B cell (primary cell): ENCODE results near the gene PIK3CD. TPM values are rescaled to one million over a fixed set of nuclear protein-coding genes. Genes with fewer than 3 reads are reported as not detected.
A peak's percentile ranks its signal among the peaks of the same experiment; 100 is the strongest.

ENCODE experiments used
- ATAC-seq: fragments of 200-7000 bp; cut with Tn5 transposase; one replicate; pipeline ENCODE4 v1.10.0; 2021; ENCODE audit warnings: low read depth, mild to moderate bottlenecking, moderate number of reproducible peaks, moderate library complexity
- CTCF ChIA-PET: fragments of 350-600 bp; sonication (Branson Sonifier 250); formaldehyde crosslinking; loops from one replicate; lab custom pipeline; 2021; ENCODE audit warnings: antibody characterized with exemption, inconsistent platforms; lab: Charles Lee
- POLR2A ChIA-PET: fragments of 350-600 bp; sonication (Branson Sonifier 250); formaldehyde crosslinking; loops from one replicate; lab custom pipeline; 2021; ENCODE audit warnings: antibody characterized with exemption; lab: Charles Lee
- DNase-seq: peaks from one replicate; pipeline ENCODE4 v3.0.0; 2013
- H2AFZ ChIP-seq: 2 replicates; pipeline ENCODE4 v1.6.1; 2012; ENCODE audit warnings: mild to moderate bottlenecking, low read depth, low read length; ENCODE audit not compliant: insufficient read depth, poor library complexity, severe bottlenecking
- H3K27ac ChIP-seq, 2 donors: 1 replicate in 1 of 2; 2 replicates in 1 of 2; pipeline ENCODE4 v1.5.1; 2012 to 2013; ENCODE audit warnings: low read length in 2 of 2, mild to moderate bottlenecking in 2 of 2, moderate library complexity in 1 of 2
- H3K27me3 ChIP-seq, 4 experiments: fragments of 200-600 bp in 1 of 4; sonication (generic) in 1 of 4; replicated peaks in 1 of 4; 1 replicate in 2 of 4; 2 replicates in 2 of 4; pipeline versions ENCODE4 v1.6.1 to v1.7.0; 2013 to 2016; ENCODE audit warnings: low read length in 3 of 4, mild to moderate bottlenecking in 2 of 4, mixed read lengths in 1 of 4, moderate library complexity in 1 of 4; ENCODE audit not compliant: insufficient read depth in 4 of 4, control insufficient read depth in 3 of 4; ENCODE audit errors: control extremely low read depth in 1 of 4
- H3K36me3 ChIP-seq, 2 experiments: replicated peaks in 1 of 2; 1 replicate in 1 of 2; 2 replicates in 1 of 2; pipeline versions ENCODE4 v1.6.1 to v1.7.1; 2013; ENCODE audit warnings: low read length in 1 of 2; ENCODE audit not compliant: insufficient read depth in 2 of 2, control insufficient read depth in 1 of 2; ENCODE audit errors: control extremely low read depth in 1 of 2, extremely low read depth in 1 of 2
- H3K4me1 ChIP-seq, 2 donors: fragments of 200-600 bp in 1 of 2; sonication (generic) in 1 of 2; 1 replicate in 1 of 2; 2 replicates in 1 of 2; pipeline versions ENCODE4 v1.5.1 to v1.6.1; 2013 to 2017; ENCODE audit warnings: low read length in 2 of 2; ENCODE audit not compliant: control insufficient read depth in 2 of 2, insufficient read depth in 2 of 2
- H3K4me2 ChIP-seq: replicated peaks from 2 replicates; pipeline ENCODE3; 2012; ENCODE audit warnings: mild to moderate bottlenecking, low read depth, low read length; ENCODE audit not compliant: poor library complexity, severe bottlenecking
- H3K4me3 ChIP-seq, 5 experiments: fragments of 200-600 bp in 1 of 5; sonication (generic) in 1 of 5; 1 replicate in 3 of 5; 2 replicates in 2 of 5; pipeline versions ENCODE4 v1.5.1 to v1.7.0; 2011 to 2016; ENCODE audit warnings: low read length in 4 of 5, mild to moderate bottlenecking in 4 of 5, low read depth in 2 of 5, control low read depth in 1 of 5, moderate library complexity in 1 of 5; ENCODE audit not compliant: insufficient read depth in 1 of 5; ENCODE audit errors: control extremely low read depth in 1 of 5, extremely low read depth in 1 of 5
- H3K79me2 ChIP-seq: fragments of 200-600 bp; sonication (generic); one replicate; pipeline ENCODE4 v1.6.0; 2016; ENCODE audit warnings: low read length; ENCODE audit not compliant: control insufficient read depth, insufficient read depth
- H3K9ac ChIP-seq: fragments of 200-600 bp; sonication (generic); 2 replicates; pipeline ENCODE4 v1.6.1; 2017; ENCODE audit warnings: mild to moderate bottlenecking, low read length, moderate library complexity
- H3K9me3 ChIP-seq, 3 donors: one replicate each; pipeline versions ENCODE4 v1.6.1 to v1.7.1; 2013; ENCODE audit warnings: low read length in 2 of 3; ENCODE audit not compliant: control insufficient read depth in 2 of 3, insufficient read depth in 1 of 3; ENCODE audit errors: control extremely low read depth in 1 of 3
- H4K20me1 ChIP-seq: 2 replicates; pipeline ENCODE4 v1.6.0; 2012; ENCODE audit warnings: mild to moderate bottlenecking, low read length; ENCODE audit not compliant: insufficient read depth, control insufficient read depth, poor library complexity, severe bottlenecking
- H3K27ac Mint-ChIP-seq: one replicate; pipeline ENCODE4 v1.8.0; 2021; ENCODE audit warnings: mixed read lengths
- H3K27me3 Mint-ChIP-seq: one replicate; pipeline ENCODE4 v1.8.0; 2021; ENCODE audit warnings: mixed read lengths
- H3K4me1 Mint-ChIP-seq: one replicate; pipeline ENCODE4 v1.8.0; 2021; ENCODE audit warnings: mixed read lengths
- H3K4me3 Mint-ChIP-seq: one replicate; pipeline ENCODE4 v1.8.0; 2021; ENCODE audit warnings: mixed read lengths
- H3K9me3 Mint-ChIP-seq: one replicate; pipeline ENCODE4 v1.8.0; 2022; ENCODE audit warnings: mixed read lengths; ENCODE audit not compliant: insufficient read depth
- CTCF ChIP-seq: fragments of 200-600 bp; IDR thresholded peaks from one replicate; pipeline ENCODE4 v1.8.0; 2022; ENCODE audit warnings: antibody characterized with exemption, mild to moderate bottlenecking
- EZH2 ChIP-seq: IDR thresholded peaks from 2 replicates; pipeline ENCODE4 v1.6.1; 2012; ENCODE audit warnings: borderline replicate concordance, low read depth, mild to moderate bottlenecking, moderate library complexity, low read length; ENCODE audit not compliant: insufficient read depth, poor library complexity, severe bottlenecking
- WGBS: methylation state at CpG from one replicate; pipeline ENCODE4 v1.1.5; 2013; ENCODE audit warnings: missing lambda C conversion rate; ENCODE audit not compliant: insufficient coverage; 5-methylcytosine and 5-hydroxymethylcytosine counted together
- intact Hi-C: fragments of 100-400 bp; cut with micrococcal nuclease; formaldehyde crosslinking; loops from one replicate; pipeline ENCODE4 v1.10.0; 2022
- polyA plus RNA-seq: library from polyadenylated mRNA; depleted of rRNA; stranded (reverse); fragments of >200 nt; gene quantifications from 2 replicates; pipeline ENCODE4 v1.2.3, GENCODE V29; 2012
- total RNA-seq, 2 donors: library from RNA; stranded (reverse); fragments of 120-200 nt in 1 of 2; gene quantifications; 1 replicate in 1 of 2; 2 replicates in 1 of 2; pipeline versions ENCODE4 v1.2.3 to v1.2.4, GENCODE V29; 2013 to 2022

PIK3CD gene
- total and polyA plus RNA-seq, 2 donors (not counting 1 experiment from before 2014, with no cell fraction given): 144 to 222 TPM

- TF ChIP-seq CTCF (no peak), EZH2 (no peak)
- Histone ChIP-seq H3K79me2 (no peaks in the 10 kb centered on the region), H3K4me3 (no peak overlapping the region), H3K27ac (no peak overlapping the region), H3K4me1 (peaks cover 11 to 21% of the 10 kb centered on the region in 2 donors), H3K27me3 (no peaks in the 10 kb centered on the region), H3K9ac (no peak overlapping the region), H2AFZ (no peak overlapping the region), H3K9me3 (no peaks in the 10 kb centered on the region), H4K20me1 (peaks cover 43% of the 10 kb centered on the region), H3K36me3 (peaks cover 0 to 94% of the 10 kb centered on the region in 2 experiments), H3K4me2 (no peak overlapping the region)
- ChIA-PET POLR2A (no interaction called here), CTCF (interaction anchor here (0.7 to 1.2 kb wide), 4 partner anchors 15 to 115 kb away, joined by 3 to 5 read pairs (median 4); no protein-coding TSS in a partner anchor)
- DNase-seq (no peak), ATAC-seq (no peak)
- Mint-ChIP-seq H3K4me3 (no peak overlapping the region), H3K4me1 (peaks cover 31% of the 10 kb centered on the region), H3K27ac (peak overlapping the region; percentile 69), H3K27me3 (no peaks in the 10 kb centered on the region), H3K9me3 (no peaks in the 10 kb centered on the region)
- intact Hi-C loops: no loop called here
- 96% methylated on average over 17 of the region's 18 CpGs for WGBS
These were observed 80.0 kb downstream of the PIK3CD start for GRCh38 chr1:9731561-9731960.

- ATAC-seq (no peak), DNase-seq (no peak)
- Histone ChIP-seq H3K27me3 (no peaks in the 10 kb centered on the region), H3K4me3 (no peak overlapping the region), H3K9ac (no peak overlapping the region), H3K79me2 (no peaks in the 10 kb centered on the region), H2AFZ (no peak overlapping the region), H3K4me2 (no peak overlapping the region), H3K36me3 (peaks cover 0 to 96% of the 10 kb centered on the region in 2 experiments), H3K27ac (peak overlapping the region in 1 of 2 donors; percentile 53), H3K4me1 (peaks cover 11 to 21% of the 10 kb centered on the region in 2 donors), H4K20me1 (peaks cover 43% of the 10 kb centered on the region), H3K9me3 (no peaks in the 10 kb centered on the region)
- Mint-ChIP-seq H3K27ac (peak overlapping the region; percentile 47), H3K4me1 (peaks cover 31% of the 10 kb centered on the region), H3K9me3 (no peaks in the 10 kb centered on the region), H3K4me3 (no peak overlapping the region), H3K27me3 (no peaks in the 10 kb centered on the region)
- TF ChIP-seq CTCF (no peak), EZH2 (no peak)
- CTCF ChIA-PET: interaction anchor here (0.7 to 1.7 kb wide), 8 partner anchors 7 to 116 kb away, joined by 3 to 8 read pairs (median 4); no protein-coding TSS in a partner anchor
- 87% methylated on average over 14 of the region's 18 CpGs for WGBS
- POLR2A ChIA-PET: interaction anchor here (0.5 to 0.6 kb wide), 2 partner anchors 36 to 80 kb away, joined by 3 to 7 read pairs; no protein-coding TSS in a partner anchor
- intact Hi-C loops: no loop called here
These were observed 80.8 kb downstream of the PIK3CD start for GRCh38 chr1:9732123-9732971.
